Panc1 (cell line): ENCODE measurements around the gene DGKD.

Experiments used
- POLR2AphosphoS5 ChIP-seq: IDR thresholded peaks from 2 replicates; pipeline ENCODE4 v1.6.1; 2012; ENCODE audit warnings: mild to moderate bottlenecking, low read depth, low read length, moderate library complexity
- SIN3A ChIP-seq: IDR thresholded peaks from 2 replicates; pipeline ENCODE4 v1.6.1; 2012; ENCODE audit warnings: low read depth, mild to moderate bottlenecking, low read length, moderate library complexity, borderline replicate concordance; ENCODE audit not compliant: insufficient read depth
- TCF7L2 ChIP-seq: IDR thresholded peaks from 2 replicates; pipeline ENCODE4 v1.6.1; 2011; ENCODE audit warnings: mild to moderate bottlenecking, low read depth, low read length, inconsistent platforms
- TF ChIP-seq, protein P1 (sequence below): fragments of 450-650 bp; IDR thresholded peaks from 2 replicates; pipeline ENCODE4 v1.5.1; 2017; ENCODE audit warnings: mild to moderate bottlenecking
- TF ChIP-seq, protein P2 (sequence below), 2 experiments: IDR thresholded peaks; 2 replicates each; pipeline ENCODE4 v1.6.1; 2011 to 2012; ENCODE audit warnings: low read depth in 2 of 2, control low read depth in 1 of 2, low read length in 1 of 2, mild to moderate bottlenecking in 1 of 2, moderate library complexity in 1 of 2; ENCODE audit not compliant: insufficient read depth in 1 of 2

DNA sequence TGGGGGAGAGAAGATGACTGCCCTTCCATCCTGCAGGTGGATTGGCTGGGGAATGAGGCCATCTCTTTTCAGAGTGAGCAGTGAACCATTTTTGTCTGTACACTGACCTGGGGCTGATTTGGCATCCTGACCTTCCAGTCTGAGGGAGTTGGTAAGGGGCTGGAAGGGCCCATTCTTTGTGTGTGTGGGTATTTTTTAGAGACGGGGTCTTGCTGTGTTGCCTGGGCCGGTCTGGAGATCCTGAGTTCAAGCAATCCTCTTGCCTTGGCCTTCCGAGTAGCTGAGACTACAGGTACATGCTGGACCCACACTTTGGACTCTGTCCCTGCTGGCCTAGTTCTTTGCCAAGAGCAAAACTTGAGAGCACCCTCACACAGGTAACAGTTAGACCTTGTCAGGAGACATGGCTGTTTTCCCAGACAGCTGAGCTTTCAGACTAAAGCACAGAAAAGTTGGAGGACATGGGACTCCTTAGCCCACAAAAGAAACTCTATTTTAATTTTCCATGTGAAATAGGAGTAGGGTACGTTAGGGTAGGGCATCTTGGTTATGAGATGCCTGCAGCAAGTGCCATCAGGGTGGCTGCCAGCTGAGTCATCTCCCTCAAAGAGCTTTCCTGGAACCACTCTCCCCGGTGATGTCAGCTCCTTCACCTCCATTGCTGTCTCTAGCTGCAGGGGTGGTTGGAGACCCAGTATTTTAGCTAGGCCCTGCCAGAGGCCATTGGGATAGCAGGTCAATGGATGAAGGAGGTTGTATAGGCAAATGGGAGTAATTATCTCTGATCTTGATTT is 60.7 kb downstream of the DGKD start:
- TF ChIP-seq, protein P1, sequence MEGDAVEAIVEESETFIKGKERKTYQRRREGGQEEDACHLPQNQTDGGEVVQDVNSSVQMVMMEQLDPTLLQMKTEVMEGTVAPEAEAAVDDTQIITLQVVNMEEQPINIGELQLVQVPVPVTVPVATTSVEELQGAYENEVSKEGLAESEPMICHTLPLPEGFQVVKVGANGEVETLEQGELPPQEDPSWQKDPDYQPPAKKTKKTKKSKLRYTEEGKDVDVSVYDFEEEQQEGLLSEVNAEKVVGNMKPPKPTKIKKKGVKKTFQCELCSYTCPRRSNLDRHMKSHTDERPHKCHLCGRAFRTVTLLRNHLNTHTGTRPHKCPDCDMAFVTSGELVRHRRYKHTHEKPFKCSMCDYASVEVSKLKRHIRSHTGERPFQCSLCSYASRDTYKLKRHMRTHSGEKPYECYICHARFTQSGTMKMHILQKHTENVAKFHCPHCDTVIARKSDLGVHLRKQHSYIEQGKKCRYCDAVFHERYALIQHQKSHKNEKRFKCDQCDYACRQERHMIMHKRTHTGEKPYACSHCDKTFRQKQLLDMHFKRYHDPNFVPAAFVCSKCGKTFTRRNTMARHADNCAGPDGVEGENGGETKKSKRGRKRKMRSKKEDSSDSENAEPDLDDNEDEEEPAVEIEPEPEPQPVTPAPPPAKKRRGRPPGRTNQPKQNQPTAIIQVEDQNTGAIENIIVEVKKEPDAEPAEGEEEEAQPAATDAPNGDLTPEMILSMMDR: no peak
- TF ChIP-seq, protein P2, sequence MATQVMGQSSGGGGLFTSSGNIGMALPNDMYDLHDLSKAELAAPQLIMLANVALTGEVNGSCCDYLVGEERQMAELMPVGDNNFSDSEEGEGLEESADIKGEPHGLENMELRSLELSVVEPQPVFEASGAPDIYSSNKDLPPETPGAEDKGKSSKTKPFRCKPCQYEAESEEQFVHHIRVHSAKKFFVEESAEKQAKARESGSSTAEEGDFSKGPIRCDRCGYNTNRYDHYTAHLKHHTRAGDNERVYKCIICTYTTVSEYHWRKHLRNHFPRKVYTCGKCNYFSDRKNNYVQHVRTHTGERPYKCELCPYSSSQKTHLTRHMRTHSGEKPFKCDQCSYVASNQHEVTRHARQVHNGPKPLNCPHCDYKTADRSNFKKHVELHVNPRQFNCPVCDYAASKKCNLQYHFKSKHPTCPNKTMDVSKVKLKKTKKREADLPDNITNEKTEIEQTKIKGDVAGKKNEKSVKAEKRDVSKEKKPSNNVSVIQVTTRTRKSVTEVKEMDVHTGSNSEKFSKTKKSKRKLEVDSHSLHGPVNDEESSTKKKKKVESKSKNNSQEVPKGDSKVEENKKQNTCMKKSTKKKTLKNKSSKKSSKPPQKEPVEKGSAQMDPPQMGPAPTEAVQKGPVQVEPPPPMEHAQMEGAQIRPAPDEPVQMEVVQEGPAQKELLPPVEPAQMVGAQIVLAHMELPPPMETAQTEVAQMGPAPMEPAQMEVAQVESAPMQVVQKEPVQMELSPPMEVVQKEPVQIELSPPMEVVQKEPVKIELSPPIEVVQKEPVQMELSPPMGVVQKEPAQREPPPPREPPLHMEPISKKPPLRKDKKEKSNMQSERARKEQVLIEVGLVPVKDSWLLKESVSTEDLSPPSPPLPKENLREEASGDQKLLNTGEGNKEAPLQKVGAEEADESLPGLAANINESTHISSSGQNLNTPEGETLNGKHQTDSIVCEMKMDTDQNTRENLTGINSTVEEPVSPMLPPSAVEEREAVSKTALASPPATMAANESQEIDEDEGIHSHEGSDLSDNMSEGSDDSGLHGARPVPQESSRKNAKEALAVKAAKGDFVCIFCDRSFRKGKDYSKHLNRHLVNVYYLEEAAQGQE (IDR thresholded peaks at IDR 0.05; ENCODE audit: insufficient read depth in 1 of 2, low read depth in 2 of 2, low read length in 1 of 2): no peak
- TF ChIP-seq POLR2AphosphoS5 (no peak), TCF7L2 (no peak), SIN3A (no peak)
